Measurements from ENCODE around the gene SLC25A27. TPM values are rescaled to one million over a fixed set of nuclear protein-coding genes. Genes with fewer than 3 reads are reported as not detected.

The SLC25A27 gene
- total and polyA plus RNA-seq, 9 of the 15 experiments (the other 6 are each of a cell fraction or from before 2014, with no cell fraction given): not detected

DNA sequence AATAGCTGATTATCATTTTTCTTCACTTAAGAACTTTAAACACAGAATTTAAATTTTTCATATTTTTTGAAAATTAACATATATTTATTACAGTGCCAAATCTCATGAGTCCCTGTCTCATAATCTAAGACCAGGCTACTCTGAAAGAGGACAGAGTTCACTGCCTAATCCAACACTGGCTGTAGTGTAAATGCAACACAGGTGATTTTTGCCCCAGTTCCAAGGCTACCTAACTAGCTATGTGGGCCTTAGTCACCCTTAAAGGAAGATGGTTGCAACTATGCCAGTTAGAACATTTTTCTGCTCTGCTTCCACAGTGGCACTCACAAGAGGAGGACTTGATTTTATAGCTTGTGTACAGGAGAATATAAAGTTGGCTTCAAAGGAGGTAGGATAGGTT, 4.9 kb downstream of the SLC25A27 start:
- BruUV-seq (replicated peaks): no TSS peak
- in situ Hi-C loops (cut with MboI) (no loop called here), intact Hi-C loops (cut with micrococcal nuclease) (no loop called here)
- FAIRE-seq (no peak), ATAC-seq (no peak), DNase-seq (ENCODE audit: extremely low read depth in 1 of 4, low spot score in 3 of 4) (no peak)
- Histone ChIP-seq H4K20me1 (replicated peaks; ENCODE audit: control insufficient read depth, insufficient read depth, low read length) (no peaks in the 10 kb centered on the region), H3K36me3 (ENCODE audit: control insufficient read depth, insufficient read depth, low read length) (no peaks in the 10 kb centered on the region), H3K4me2 (ENCODE audit: insufficient read depth, low read length) (no peak overlapping the region), H3K4me3 (no peak overlapping the region), H3K9me3 (replicated peaks; ENCODE audit: control insufficient read depth, insufficient read depth, low read depth, low read length) (no peaks in the 10 kb centered on the region), H3K79me2 (ENCODE audit: control insufficient read depth, insufficient read depth, low read length) (no peaks in the 10 kb centered on the region), H3K9me1 (ENCODE audit: control insufficient read depth, insufficient read depth, low read length) (no peaks in the 10 kb centered on the region), H2AFZ (ENCODE audit: low read depth, low read length) (no peak overlapping the region), H3K9ac (ENCODE audit: insufficient read depth in 1 of 2, low read depth in 2 of 2, low read length in 2 of 2) (no peak overlapping the region), H3K27me3 (ENCODE audit: control insufficient read depth in 2 of 2, insufficient read depth in 2 of 2, low read length in 2 of 2) (peaks cover 2 to 11% of the 10 kb centered on the region in 2 experiments; a peak in 3 of 5 replicates), H3K4me1 (replicated peaks in 1 of 2; ENCODE audit: control insufficient read depth in 2 of 2, insufficient read depth in 2 of 2, low read length in 2 of 2) (peaks cover 0 to 8% of the 10 kb centered on the region in 2 experiments; a peak in 2 of 5 replicates), H3K27ac (ENCODE audit: extremely low read depth, low read depth, low read length) (no peak overlapping the region)
- TF ChIP-seq PCBP1 (IDR thresholded peaks at IDR 0.05; ENCODE audit: low read depth, low read length, poor library complexity, severe bottlenecking) (no peak), MBD2 (IDR thresholded peaks at IDR 0.05; ENCODE audit: borderline replicate concordance, low read depth) (no peak), NR0B1 (IDR thresholded peaks at IDR 0.05; ENCODE audit: partially characterized antibody) (no peak), POLR3G (IDR thresholded peaks at IDR 0.05; ENCODE audit: extremely low read depth, insufficient read length, insufficient replicate concordance) (no peak), SREBF1 (IDR thresholded peaks at IDR 0.05; ENCODE audit: borderline replicate concordance, low read depth, low read length) (no peak)
- CTCF ChIA-PET (ENCODE audit: low intra/inter-chr PET ratio): no interaction called here
- POLR2A ChIA-PET: no interaction called here

GRCh38 chr6:46661483-46661882, 8.7 kb downstream of the SLC25A27 start:
- ChIA-PET CTCF (ENCODE audit: low intra/inter-chr PET ratio) (no interaction called here), POLR2A (no interaction called here)
- Histone ChIP-seq H3K4me2 (ENCODE audit: insufficient read depth, low read length) (no peak overlapping the region), H4K20me1 (replicated peaks; ENCODE audit: control insufficient read depth, insufficient read depth, low read length) (no peaks in the 10 kb centered on the region), H3K27me3 (ENCODE audit: control insufficient read depth in 2 of 2, insufficient read depth in 2 of 2, low read length in 2 of 2) (no peaks in the 10 kb centered on the region), H3K9ac (ENCODE audit: insufficient read depth in 1 of 2, low read depth in 2 of 2, low read length in 2 of 2) (no peak overlapping the region), H3K36me3 (ENCODE audit: control insufficient read depth, insufficient read depth, low read length) (no peaks in the 10 kb centered on the region), H3K27ac (ENCODE audit: extremely low read depth, low read depth, low read length) (no peak overlapping the region), H2AFZ (ENCODE audit: low read depth, low read length) (no peak overlapping the region), H3K9me1 (ENCODE audit: control insufficient read depth, insufficient read depth, low read length) (no peaks in the 10 kb centered on the region), H3K79me2 (ENCODE audit: control insufficient read depth, insufficient read depth, low read length) (no peaks in the 10 kb centered on the region), H3K9me3 (replicated peaks; ENCODE audit: control insufficient read depth, insufficient read depth, low read depth, low read length) (no peaks in the 10 kb centered on the region), H3K4me3 (no peak overlapping the region), H3K4me1 (replicated peaks in 1 of 2; ENCODE audit: control insufficient read depth in 2 of 2, insufficient read depth in 2 of 2, low read length in 2 of 2) (no peaks in the 10 kb centered on the region)
- WGBS (ENCODE audit: insufficient coverage, low coverage, missing lambda C conversion rate): 0% methylated on average over 2 of the region's 2 CpGs
- DNase-seq (ENCODE audit: extremely low read depth in 1 of 4, low spot score in 3 of 4) (no peak), FAIRE-seq (no peak), ATAC-seq (no peak)
- in situ Hi-C loops (cut with MboI) (no loop called here), intact Hi-C loops (cut with micrococcal nuclease) (no loop called here)
- no TSS peak for BruUV-seq (replicated peaks)
- TF ChIP-seq PATZ1 (CRISPR knock-in tag; IDR thresholded peaks at IDR 0.05; ENCODE audit: borderline replicate concordance) (no peak), ESRRB (CRISPR knock-in tag; IDR thresholded peaks at IDR 0.05; ENCODE audit: borderline replicate concordance) (no peak), ZNF23 (CRISPR knock-in tag; IDR thresholded peaks at IDR 0.05) (no peak), OTX1 (CRISPR knock-in tag; IDR thresholded peaks at IDR 0.05) (no peak), SIN3B (IDR thresholded peaks at IDR 0.05; ENCODE audit: low read depth) (no peak), E2F6 (IDR thresholded peaks at IDR 0.05; ENCODE audit: borderline replicate concordance in 1 of 2, extremely low read depth in 1 of 2, insufficient read depth in 1 of 2, insufficient read length in 1 of 2, low read depth in 1 of 2, low read length in 1 of 2, poor library complexity in 1 of 2, severe bottlenecking in 1 of 2) (no peak)
